HEK293 (cell line): Measurements from ENCODE around the gene TMEM187.

Experiments used
- PRDM1 ChIP-seq: fragments of 450-650 bp; formaldehyde crosslinking; IDR thresholded peaks from 2 replicates; pipeline ENCODE4; 2016; ENCODE audit warnings: missing biosample characterization, missing genetic modification characterization
- RBAK ChIP-seq: fragments of 450-650 bp; formaldehyde crosslinking; IDR thresholded peaks from 2 replicates; pipeline ENCODE4 v1.5.1; 2016; ENCODE audit warnings: missing biosample characterization, missing genetic modification characterization
- SP3 ChIP-seq: fragments of 450-650 bp; formaldehyde crosslinking; IDR thresholded peaks from 2 replicates; pipeline ENCODE4 v1.5.1; 2016; ENCODE audit warnings: missing biosample characterization, missing genetic modification characterization
- ZBTB1 ChIP-seq: fragments of 450-650 bp; formaldehyde crosslinking; IDR thresholded peaks from 2 replicates; pipeline ENCODE4 v1.5.1; 2016; ENCODE audit warnings: missing biosample characterization, missing genetic modification characterization
- ZBTB20 ChIP-seq: fragments of 450-650 bp; formaldehyde crosslinking; IDR thresholded peaks from 2 replicates; pipeline ENCODE4 v1.5.1; 2016; ENCODE audit warnings: missing biosample characterization, missing genetic modification characterization
- ZFHX2 ChIP-seq: fragments of 450-650 bp; formaldehyde crosslinking; conservative IDR thresholded peaks from 2 replicates; pipeline ENCODE4 v1.5.1; 2016; ENCODE audit warnings: missing biosample characterization, missing genetic modification characterization
- ZFP69B ChIP-seq: fragments of 450-650 bp; formaldehyde crosslinking; IDR thresholded peaks from 2 replicates; pipeline ENCODE4 v1.5.1; 2016; ENCODE audit warnings: missing biosample characterization, missing genetic modification characterization
- ZIC2 ChIP-seq: fragments of 450-650 bp; formaldehyde crosslinking; IDR thresholded peaks from 2 replicates; pipeline ENCODE4 v1.5.1; 2016; ENCODE audit warnings: missing biosample characterization, missing genetic modification characterization
- ZNF112 ChIP-seq: fragments of 450-650 bp; formaldehyde crosslinking; IDR thresholded peaks from 2 replicates; pipeline ENCODE4 v1.5.0; 2017; ENCODE audit warnings: missing biosample characterization, missing genetic modification characterization
- ZNF114 ChIP-seq: fragments of 450-650 bp; formaldehyde crosslinking; IDR thresholded peaks from 2 replicates; pipeline ENCODE4 v1.5.0; 2017; ENCODE audit warnings: missing biosample characterization, missing genetic modification characterization
- ZNF157 ChIP-seq: fragments of 450-650 bp; formaldehyde crosslinking; IDR thresholded peaks from 2 replicates; pipeline ENCODE4 v1.5.1; 2016; ENCODE audit warnings: missing biosample characterization, missing genetic modification characterization
- ZNF266 ChIP-seq: fragments of 450-650 bp; formaldehyde crosslinking; IDR thresholded peaks from 2 replicates; pipeline ENCODE4 v1.5.1; 2016; ENCODE audit warnings: missing biosample characterization, missing genetic modification characterization, low read depth
- ZNF335 ChIP-seq: fragments of 450-650 bp; formaldehyde crosslinking; conservative IDR thresholded peaks from 2 replicates; pipeline ENCODE4 v1.5.1; 2016; ENCODE audit warnings: missing biosample characterization, missing genetic modification characterization
- ZNF366 ChIP-seq: fragments of 450-650 bp; formaldehyde crosslinking; conservative IDR thresholded peaks from 2 replicates; pipeline ENCODE4 v1.5.1; 2016; ENCODE audit warnings: missing biosample characterization, missing genetic modification characterization
- ZNF391 ChIP-seq: fragments of 450-650 bp; formaldehyde crosslinking; IDR thresholded peaks from 2 replicates; pipeline ENCODE4 v1.5.1; 2016; ENCODE audit warnings: low read depth, missing biosample characterization, missing genetic modification characterization, borderline replicate concordance
- ZNF433 ChIP-seq: fragments of 450-650 bp; formaldehyde crosslinking; IDR thresholded peaks from 2 replicates; pipeline ENCODE4 v1.5.1; 2016; ENCODE audit warnings: missing biosample characterization, missing genetic modification characterization, low read depth
- ZNF514 ChIP-seq: fragments of 450-650 bp; formaldehyde crosslinking; IDR thresholded peaks from 2 replicates; pipeline ENCODE4 v1.5.1; 2016; ENCODE audit warnings: missing biosample characterization, missing genetic modification characterization
- ZNF529 ChIP-seq: fragments of 450-650 bp; formaldehyde crosslinking; IDR thresholded peaks from 2 replicates; pipeline ENCODE4 v1.5.1; 2017; ENCODE audit warnings: missing genetic modification characterization, missing biosample characterization; ENCODE audit not compliant: insufficient replicate concordance
- ZNF623 ChIP-seq: fragments of 450-650 bp; formaldehyde crosslinking; IDR thresholded peaks from 2 replicates; pipeline ENCODE4 v1.5.1; 2016; ENCODE audit warnings: missing biosample characterization, missing genetic modification characterization
- ZNF626 ChIP-seq: fragments of 450-650 bp; sonication (Bioruptor Pico); formaldehyde crosslinking; IDR thresholded peaks from 2 replicates; pipeline ENCODE4 v1.5.1; 2018; ENCODE audit warnings: missing biosample characterization, missing genetic modification characterization, inconsistent platforms
- ZNF654 ChIP-seq: fragments of 450-650 bp; formaldehyde crosslinking; IDR thresholded peaks from 2 replicates; pipeline ENCODE4 v1.5.1; 2016; ENCODE audit warnings: low read depth, missing biosample characterization, missing genetic modification characterization
- ZNF658 ChIP-seq: fragments of 450-650 bp; formaldehyde crosslinking; IDR thresholded peaks from 2 replicates; pipeline ENCODE4; 2016; ENCODE audit warnings: missing biosample characterization, missing genetic modification characterization
- ZNF677 ChIP-seq: fragments of 450-650 bp; IDR thresholded peaks from 2 replicates; pipeline ENCODE4 v1.5.0; 2018; ENCODE audit warnings: missing biosample characterization, mild to moderate bottlenecking, missing genetic modification characterization, moderate library complexity
- ZNF76 ChIP-seq: fragments of 450-650 bp; formaldehyde crosslinking; IDR thresholded peaks from 2 replicates; pipeline ENCODE4; 2016; ENCODE audit warnings: low read depth, missing biosample characterization, missing genetic modification characterization, borderline replicate concordance
- ZSCAN30 ChIP-seq: fragments of 450-650 bp; IDR thresholded peaks from 2 replicates; pipeline ENCODE4 v1.5.1; 2018; ENCODE audit warnings: missing biosample characterization, mild to moderate bottlenecking, missing genetic modification characterization, moderate library complexity
- TF ChIP-seq, protein P1 (sequence below): fragments of 450-650 bp; formaldehyde crosslinking; IDR thresholded peaks from 2 replicates; pipeline ENCODE4 v1.5.1; 2016; ENCODE audit warnings: missing biosample characterization, missing genetic modification characterization
- TF ChIP-seq, protein P2 (sequence below): fragments of 450-650 bp; formaldehyde crosslinking; IDR thresholded peaks from 2 replicates; pipeline ENCODE4 v1.5.1; 2017; ENCODE audit warnings: missing biosample characterization, missing genetic modification characterization
- TF ChIP-seq, protein P3 (sequence below): fragments of 450-650 bp; formaldehyde crosslinking; IDR thresholded peaks from 2 replicates; pipeline ENCODE4 v1.5.1; 2016; ENCODE audit warnings: missing biosample characterization, missing genetic modification characterization, low read depth
- TF ChIP-seq, protein P4 (sequence below): fragments of 450-650 bp; formaldehyde crosslinking; conservative IDR thresholded peaks from 2 replicates; pipeline ENCODE4 v1.5.1; 2016; ENCODE audit warnings: low read depth, missing biosample characterization, missing genetic modification characterization
- TF ChIP-seq, protein P5 (sequence below): fragments of 450-650 bp; formaldehyde crosslinking; IDR thresholded peaks from 2 replicates; pipeline ENCODE4 v1.5.1; 2016; ENCODE audit warnings: missing biosample characterization, missing genetic modification characterization
- TF ChIP-seq, protein P6 (sequence below): fragments of 450-650 bp; formaldehyde crosslinking; IDR thresholded peaks from 2 replicates; pipeline ENCODE4 v1.5.1; 2017; ENCODE audit warnings: missing biosample characterization, missing genetic modification characterization

TMEM187 gene

DNA sequence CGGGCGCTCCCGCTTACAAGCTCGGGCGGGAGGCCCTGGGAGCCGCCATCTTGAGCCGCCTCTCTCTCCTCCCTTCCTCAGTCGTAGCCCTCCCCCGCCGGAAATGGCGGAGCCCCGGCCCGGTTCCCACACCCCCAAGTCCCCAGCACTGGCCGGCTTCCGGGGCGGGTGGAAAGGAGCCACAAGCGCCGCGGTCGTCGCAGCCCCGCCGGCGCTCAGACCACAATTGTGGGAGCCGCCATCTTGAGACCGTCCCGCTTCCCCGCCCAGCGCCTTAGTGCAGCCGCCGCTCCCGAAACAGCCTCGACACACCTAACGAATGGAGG, 1.5 kb upstream of the TMEM187 start (continued):
- TF ChIP-seq, protein P1, sequence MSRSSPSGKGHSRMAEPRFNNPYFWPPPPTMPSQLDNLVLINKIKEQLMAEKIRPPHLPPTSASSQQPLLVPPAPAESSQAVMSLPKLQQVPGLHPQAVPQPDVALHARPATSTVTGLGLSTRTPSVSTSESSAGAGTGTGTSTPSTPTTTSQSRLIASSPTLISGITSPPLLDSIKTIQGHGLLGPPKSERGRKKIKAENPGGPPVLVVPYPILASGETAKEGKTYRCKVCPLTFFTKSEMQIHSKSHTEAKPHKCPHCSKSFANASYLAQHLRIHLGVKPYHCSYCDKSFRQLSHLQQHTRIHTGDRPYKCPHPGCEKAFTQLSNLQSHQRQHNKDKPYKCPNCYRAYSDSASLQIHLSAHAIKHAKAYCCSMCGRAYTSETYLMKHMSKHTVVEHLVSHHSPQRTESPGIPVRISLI, result no peak
- TF ChIP-seq ZNF266 (tag by site-specific recombination) (no peak), ZBTB20 (tag by site-specific recombination) (peak; percentile 96), ZNF654 (tag by site-specific recombination) (no peak; the same call in 1 of the 2 replicates), ZNF157 (tag by site-specific recombination) (no peak), ZNF112 (tag by site-specific recombination) (no peak), ZNF623 (tag by site-specific recombination) (no peak), ZNF391 (tag by site-specific recombination) (no peak), ZNF335 (peak; percentile 84), ZFP69B (tag by site-specific recombination) (no peak), ZSCAN30 (tag by site-specific recombination) (peak; percentile 67; the same call in 1 of the 2 replicates), RBAK (no peak), ZBTB1 (tag by site-specific recombination) (no peak), SP3 (peak; percentile 93), ZNF514 (no peak), ZNF529 (tag by site-specific recombination) (no peak), ZNF677 (no peak), ZFHX2 (peak; percentile 52), ZNF366 (tag by site-specific recombination) (no peak), ZNF114 (no peak), ZNF76 (tag by site-specific recombination) (peak; percentile 88), ZNF658 (tag by site-specific recombination) (no peak), ZNF433 (tag by site-specific recombination) (no peak), PRDM1 (tag by site-specific recombination) (no peak), ZIC2 (tag by site-specific recombination) (no peak), ZNF626 (tag by site-specific recombination) (no peak)
- TF ChIP-seq, protein P2, sequence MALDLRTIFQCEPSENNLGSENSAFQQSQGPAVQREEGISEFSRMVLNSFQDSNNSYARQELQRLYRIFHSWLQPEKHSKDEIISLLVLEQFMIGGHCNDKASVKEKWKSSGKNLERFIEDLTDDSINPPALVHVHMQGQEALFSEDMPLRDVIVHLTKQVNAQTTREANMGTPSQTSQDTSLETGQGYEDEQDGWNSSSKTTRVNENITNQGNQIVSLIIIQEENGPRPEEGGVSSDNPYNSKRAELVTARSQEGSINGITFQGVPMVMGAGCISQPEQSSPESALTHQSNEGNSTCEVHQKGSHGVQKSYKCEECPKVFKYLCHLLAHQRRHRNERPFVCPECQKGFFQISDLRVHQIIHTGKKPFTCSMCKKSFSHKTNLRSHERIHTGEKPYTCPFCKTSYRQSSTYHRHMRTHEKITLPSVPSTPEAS (tag by site-specific recombination), result no peak
- TF ChIP-seq, protein P3, sequence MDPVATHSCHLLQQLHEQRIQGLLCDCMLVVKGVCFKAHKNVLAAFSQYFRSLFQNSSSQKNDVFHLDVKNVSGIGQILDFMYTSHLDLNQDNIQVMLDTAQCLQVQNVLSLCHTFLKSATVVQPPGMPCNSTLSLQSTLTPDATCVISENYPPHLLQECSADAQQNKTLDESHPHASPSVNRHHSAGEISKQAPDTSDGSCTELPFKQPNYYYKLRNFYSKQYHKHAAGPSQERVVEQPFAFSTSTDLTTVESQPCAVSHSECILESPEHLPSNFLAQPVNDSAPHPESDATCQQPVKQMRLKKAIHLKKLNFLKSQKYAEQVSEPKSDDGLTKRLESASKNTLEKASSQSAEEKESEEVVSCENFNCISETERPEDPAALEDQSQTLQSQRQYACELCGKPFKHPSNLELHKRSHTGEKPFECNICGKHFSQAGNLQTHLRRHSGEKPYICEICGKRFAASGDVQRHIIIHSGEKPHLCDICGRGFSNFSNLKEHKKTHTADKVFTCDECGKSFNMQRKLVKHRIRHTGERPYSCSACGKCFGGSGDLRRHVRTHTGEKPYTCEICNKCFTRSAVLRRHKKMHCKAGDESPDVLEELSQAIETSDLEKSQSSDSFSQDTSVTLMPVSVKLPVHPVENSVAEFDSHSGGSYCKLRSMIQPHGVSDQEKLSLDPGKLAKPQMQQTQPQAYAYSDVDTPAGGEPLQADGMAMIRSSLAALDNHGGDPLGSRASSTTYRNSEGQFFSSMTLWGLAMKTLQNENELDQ (tag by site-specific recombination), result no peak
- TF ChIP-seq, protein P4, sequence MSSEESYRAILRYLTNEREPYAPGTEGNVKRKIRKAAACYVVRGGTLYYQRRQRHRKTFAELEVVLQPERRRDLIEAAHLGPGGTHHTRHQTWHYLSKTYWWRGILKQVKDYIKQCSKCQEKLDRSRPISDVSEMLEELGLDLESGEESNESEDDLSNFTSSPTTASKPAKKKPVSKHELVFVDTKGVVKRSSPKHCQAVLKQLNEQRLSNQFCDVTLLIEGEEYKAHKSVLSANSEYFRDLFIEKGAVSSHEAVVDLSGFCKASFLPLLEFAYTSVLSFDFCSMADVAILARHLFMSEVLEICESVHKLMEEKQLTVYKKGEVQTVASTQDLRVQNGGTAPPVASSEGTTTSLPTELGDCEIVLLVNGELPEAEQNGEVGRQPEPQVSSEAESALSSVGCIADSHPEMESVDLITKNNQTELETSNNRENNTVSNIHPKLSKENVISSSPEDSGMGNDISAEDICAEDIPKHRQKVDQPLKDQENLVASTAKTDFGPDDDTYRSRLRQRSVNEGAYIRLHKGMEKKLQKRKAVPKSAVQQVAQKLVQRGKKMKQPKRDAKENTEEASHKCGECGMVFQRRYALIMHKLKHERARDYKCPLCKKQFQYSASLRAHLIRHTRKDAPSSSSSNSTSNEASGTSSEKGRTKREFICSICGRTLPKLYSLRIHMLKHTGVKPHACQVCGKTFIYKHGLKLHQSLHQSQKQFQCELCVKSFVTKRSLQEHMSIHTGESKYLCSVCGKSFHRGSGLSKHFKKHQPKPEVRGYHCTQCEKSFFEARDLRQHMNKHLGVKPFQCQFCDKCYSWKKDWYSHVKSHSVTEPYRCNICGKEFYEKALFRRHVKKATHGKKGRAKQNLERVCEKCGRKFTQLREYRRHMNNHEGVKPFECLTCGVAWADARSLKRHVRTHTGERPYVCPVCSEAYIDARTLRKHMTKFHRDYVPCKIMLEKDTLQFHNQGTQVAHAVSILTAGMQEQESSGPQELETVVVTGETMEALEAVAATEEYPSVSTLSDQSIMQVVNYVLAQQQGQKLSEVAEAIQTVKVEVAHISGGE (tag by site-specific recombination), result peak; percentile 98
- TF ChIP-seq, protein P5, sequence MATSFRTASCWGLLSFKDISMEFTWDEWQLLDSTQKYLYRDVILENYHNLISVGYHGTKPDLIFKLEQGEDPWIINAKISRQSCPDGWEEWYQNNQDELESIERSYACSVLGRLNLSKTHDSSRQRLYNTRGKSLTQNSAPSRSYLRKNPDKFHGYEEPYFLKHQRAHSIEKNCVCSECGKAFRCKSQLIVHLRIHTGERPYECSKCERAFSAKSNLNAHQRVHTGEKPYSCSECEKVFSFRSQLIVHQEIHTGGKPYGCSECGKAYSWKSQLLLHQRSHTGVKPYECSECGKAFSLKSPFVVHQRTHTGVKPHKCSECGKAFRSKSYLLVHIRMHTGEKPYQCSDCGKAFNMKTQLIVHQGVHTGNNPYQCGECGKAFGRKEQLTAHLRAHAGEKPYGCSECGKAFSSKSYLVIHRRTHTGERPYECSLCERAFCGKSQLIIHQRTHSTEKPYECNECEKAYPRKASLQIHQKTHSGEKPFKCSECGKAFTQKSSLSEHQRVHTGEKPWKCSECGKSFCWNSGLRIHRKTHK (tag by site-specific recombination), result no peak
- TF ChIP-seq, protein P6, sequence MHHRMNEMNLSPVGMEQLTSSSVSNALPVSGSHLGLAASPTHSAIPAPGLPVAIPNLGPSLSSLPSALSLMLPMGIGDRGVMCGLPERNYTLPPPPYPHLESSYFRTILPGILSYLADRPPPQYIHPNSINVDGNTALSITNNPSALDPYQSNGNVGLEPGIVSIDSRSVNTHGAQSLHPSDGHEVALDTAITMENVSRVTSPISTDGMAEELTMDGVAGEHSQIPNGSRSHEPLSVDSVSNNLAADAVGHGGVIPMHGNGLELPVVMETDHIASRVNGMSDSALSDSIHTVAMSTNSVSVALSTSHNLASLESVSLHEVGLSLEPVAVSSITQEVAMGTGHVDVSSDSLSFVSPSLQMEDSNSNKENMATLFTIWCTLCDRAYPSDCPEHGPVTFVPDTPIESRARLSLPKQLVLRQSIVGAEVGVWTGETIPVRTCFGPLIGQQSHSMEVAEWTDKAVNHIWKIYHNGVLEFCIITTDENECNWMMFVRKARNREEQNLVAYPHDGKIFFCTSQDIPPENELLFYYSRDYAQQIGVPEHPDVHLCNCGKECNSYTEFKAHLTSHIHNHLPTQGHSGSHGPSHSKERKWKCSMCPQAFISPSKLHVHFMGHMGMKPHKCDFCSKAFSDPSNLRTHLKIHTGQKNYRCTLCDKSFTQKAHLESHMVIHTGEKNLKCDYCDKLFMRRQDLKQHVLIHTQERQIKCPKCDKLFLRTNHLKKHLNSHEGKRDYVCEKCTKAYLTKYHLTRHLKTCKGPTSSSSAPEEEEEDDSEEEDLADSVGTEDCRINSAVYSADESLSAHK (tag by site-specific recombination), result no peak
